Measurements from ENCODE around the gene FAM200B. TPM values are rescaled to one million over a fixed set of nuclear protein-coding genes. Genes with fewer than 3 reads are reported as not detected.
A peak's percentile ranks its signal among the peaks of the same experiment; 100 is the strongest.

FAM200B gene
- total and polyA plus RNA-seq, 2 of the 4 experiments (the other 2 are of a cell fraction) = 16.7 to 18.5 TPM

- CTCF ChIA-PET = no interaction called here
These were observed 8.6 kb downstream of the FAM200B start for GRCh38 chr4:15690020-15690809.

More at GRCh38 chr4:15690020-15690809, 8.6 kb downstream of the FAM200B start:
- Histone ChIP-seq H2BK15ac (ENCODE audit: low read depth, low read length) (peak overlapping the region; percentile 87), H3K14ac (replicated peaks; ENCODE audit: low read depth, low read length) (peak overlapping the region; percentile 85), H3K56ac (ENCODE audit: extremely low read depth, insufficient read depth, low read length) (peak overlapping the region; percentile 84), H3K36me3 (ENCODE audit: control insufficient read depth, insufficient read depth, low read length) (peaks cover 4% of the 10 kb centered on the region), H2AFZ (replicated peaks; ENCODE audit: low read length, poor library complexity) (no peak overlapping the region), H3K23ac (ENCODE audit: low read depth, low read length) (peak overlapping the region; percentile 95), H3K79me1 (ENCODE audit: low read depth in 1 of 2, low read length in 2 of 2) (peaks cover 6 to 23% of the 10 kb centered on the region in 2 experiments; a peak in 3 of 4 replicates), H3K4ac (ENCODE audit: low read depth, low read length) (peak overlapping the region; percentile 93), H4K5ac (ENCODE audit: low read depth, low read length) (peak overlapping the region; percentile 98), H2BK5ac (ENCODE audit: low read depth, low read length, poor library complexity, severe bottlenecking) (peak overlapping the region; percentile 99), H2BK20ac (ENCODE audit: low read depth, low read length) (peak overlapping the region; percentile 97), H3K27ac (ENCODE audit: insufficient read depth, low read length) (peak overlapping the region; percentile 76), H3K27me3 (ENCODE audit: control insufficient read depth, insufficient read depth, low read length) (no peaks in the 10 kb centered on the region), H4K20me1 (ENCODE audit: insufficient read depth, low read length) (no peaks in the 10 kb centered on the region), H4K8ac (ENCODE audit: low read depth in 2 of 2, low read length in 2 of 2) (peak overlapping the region; percentile 74 to 86), H3K9ac (ENCODE audit: low read depth, low read length) (peak overlapping the region; percentile 51; the same call in 1 of the 2 replicates), H3K4me3 (ENCODE audit: insufficient read depth, low read depth, low read length) (no peak overlapping the region), H3K4me1 (ENCODE audit: control insufficient read depth, insufficient read depth, low read length) (peaks cover 7% of the 10 kb centered on the region), H2BK120ac (ENCODE audit: low read depth, low read length) (peak overlapping the region; percentile 97), H4K91ac (ENCODE audit: insufficient read depth, low read depth, low read length) (peak overlapping the region; percentile 94), H3K9me3 (ENCODE audit: control insufficient read depth, insufficient read depth, low read length) (no peaks in the 10 kb centered on the region), H2AK9ac (replicated peaks; ENCODE audit: low read depth, low read length, poor library complexity) (peak overlapping the region; percentile 0), H3K18ac (ENCODE audit: low read depth, low read length) (peak overlapping the region; percentile 98), H3K9me1 (ENCODE audit: insufficient read depth, low read length) (0 out of 2 replicates have a peak, but pooled peaks cover 2% of the 10 kb centered on the region), H3K4me2 (ENCODE audit: low read depth, low read length) (peak overlapping the region; percentile 71; the same call in 1 of the 2 replicates), H2AK5ac (ENCODE audit: low read depth, low read length) (peak overlapping the region; percentile 88; the same call in 1 of the 2 replicates)
- dilution Hi-C loops (cut with HindIII; ENCODE audit: low sequenced_read_pairs, unreplicated experiment) = no loop called here
- DNase-seq (peak; percentile 93), ATAC-seq (ENCODE audit: low read depth) (peak; percentile 76)
- TF ChIP-seq CEBPB (IDR thresholded peaks at IDR 0.05; ENCODE audit: low read depth, low read length) (peak; percentile 98), RFX5 (IDR thresholded peaks at IDR 0.05; ENCODE audit: low read depth, low read length) (no peak), BHLHE40 (IDR thresholded peaks at IDR 0.05; ENCODE audit: low read depth, low read length) (peak; percentile 50; the same call in 1 of the 2 replicates), NFE2L2 (IDR thresholded peaks at IDR 0.05; ENCODE audit: low read depth, low read length) (no peak), RCOR1 (IDR thresholded peaks at IDR 0.05; ENCODE audit: insufficient replicate concordance, low read length) (peak; percentile 17), MAFK (IDR thresholded peaks at IDR 0.05; ENCODE audit: low read depth, low read length) (no peak; the same call in 1 of the 2 replicates), POLR2A (IDR thresholded peaks at IDR 0.05; ENCODE audit: low read depth, low read length) (peak; percentile 40; the same call in 1 of the 2 replicates), MXI1 (IDR thresholded peaks at IDR 0.05; ENCODE audit: borderline replicate concordance, low read depth, low read length) (no peak)
- in situ Hi-C loops (cut with MboI; ENCODE audit: low sequenced_read_pairs) = loop anchor here (25.0 kb wide), 1 partner anchor 678 kb away; the partner anchor contains the start of gene CPEB2
- POLR2A ChIA-PET (ENCODE audit: unreplicated experiment) = interaction anchor here (0.6 to 1.0 kb wide), 2 partner anchors 9 to 14 kb away, joined by 3 read pairs; partner anchors contain the start of gene FAM200B
- intact Hi-C loops (cut with micrococcal nuclease) = loop anchor here (1.0 to 2.0 kb wide), 2 partner anchors 8 to 27 kb away; no protein-coding TSS in a partner anchor
- no CpG with 5 or more reads among the region's 7 CpGs for WGBS, 2 experiments (ENCODE audit: extremely low coverage in 2 of 2, insufficient read length in 1 of 2)
- BruUV-seq (replicated peaks) = no TSS peak

Data from IMR-90 (cell line).